ENCODE results near the gene CEP120.
"Not testable (repeated sequence)": the region's sequence is repeated elsewhere in the genome, so short reads cannot be mapped to it uniquely, and the experiment has no call there.

The CEP120 gene

GRCh38 chr5:123423278-123424149 is at the start of gene CEP120:
Gene CEP120 (minus strand): TSS chr5:123423403. CDS start chr5:123422998, 405 bp downstream.
- peak; percentile 100 for DNase-seq

DNA sequence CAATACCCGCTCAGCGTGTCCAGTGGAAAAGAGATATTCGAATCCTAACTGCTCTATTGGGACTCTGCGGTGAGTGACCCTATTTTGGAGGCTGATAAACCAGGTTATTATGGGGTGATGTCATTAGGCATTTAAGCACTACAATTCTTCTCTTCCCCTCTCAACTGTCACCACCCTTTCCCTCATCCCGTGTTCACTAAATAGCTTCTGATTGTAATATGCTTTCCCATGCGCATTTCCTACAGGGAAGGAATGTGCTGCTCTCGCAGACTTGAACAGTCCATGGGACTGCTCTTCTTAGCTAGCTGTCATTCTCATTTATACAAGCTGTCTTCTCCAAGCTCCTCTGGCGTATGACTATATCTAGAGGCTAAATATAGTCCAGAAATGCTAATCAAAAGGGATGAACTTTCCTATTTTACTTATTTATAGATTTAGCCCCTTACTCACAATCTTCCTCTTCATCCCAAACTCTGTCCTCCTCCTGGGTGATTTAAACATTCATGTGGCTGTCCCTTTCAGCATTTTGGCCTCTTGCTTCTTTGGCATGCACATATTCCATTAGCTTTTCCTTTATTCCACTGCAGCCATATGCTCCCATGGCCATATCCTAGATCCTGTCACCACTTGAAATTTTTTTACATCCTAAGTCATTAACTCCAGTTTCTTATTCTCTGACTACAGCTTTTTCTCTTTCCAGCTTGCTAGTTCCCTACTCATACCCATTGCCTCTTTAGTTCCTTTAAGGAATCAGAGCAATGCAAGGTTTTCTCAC is 49.1 kb upstream of the CEP120 start:
- no peak for DNase-seq

- DNase-seq, result no peak
Measured at GRCh38 chr5:123471385-123471784, 48.2 kb upstream of the CEP120 start.

GRCh38 chr5:123466839-123467238 is 43.6 kb upstream of the CEP120 start:
- DNase-seq, result not testable (repeated sequence)

DNA sequence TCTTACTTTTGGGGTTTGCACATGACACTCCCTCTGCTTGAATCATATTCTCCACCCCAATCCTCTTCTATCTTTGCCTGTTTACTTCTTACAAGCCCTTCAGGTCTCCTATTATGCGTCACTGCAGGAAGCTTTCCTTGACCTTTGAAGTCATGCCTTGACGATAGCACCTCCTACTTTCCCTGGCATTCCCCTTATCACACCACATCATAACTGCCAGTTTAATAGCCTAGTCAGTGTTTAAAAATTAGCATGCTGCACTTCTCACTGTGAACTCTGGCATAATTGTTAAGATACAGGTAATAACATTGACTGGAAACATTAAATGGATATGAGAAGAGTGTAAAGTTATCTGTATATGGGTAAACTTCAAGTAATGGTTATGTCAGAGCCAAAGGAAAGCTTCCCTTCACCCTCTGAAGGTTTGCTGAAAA is 37.1 kb upstream of the CEP120 start:
- peak; percentile 55 for DNase-seq

DNA sequence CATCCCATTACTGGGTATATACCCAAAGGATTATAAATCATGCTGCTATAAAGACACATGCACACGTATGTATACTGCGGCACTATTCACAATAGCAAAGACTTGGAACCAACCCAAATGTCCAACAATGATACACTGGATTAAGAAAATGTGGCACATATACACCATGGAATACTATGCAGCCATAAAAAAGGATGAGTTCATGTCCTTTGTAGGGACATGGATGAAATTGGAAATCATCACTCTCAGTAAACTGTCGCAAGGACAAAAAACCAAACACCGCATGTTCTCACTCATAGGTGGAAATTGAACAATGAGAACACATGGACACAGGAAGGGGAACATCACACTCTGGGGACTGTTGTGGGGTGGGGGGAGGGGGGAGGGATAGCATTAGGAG is 35.8 kb upstream of the CEP120 start:
- DNase-seq, result not testable (repeated sequence)

DNA sequence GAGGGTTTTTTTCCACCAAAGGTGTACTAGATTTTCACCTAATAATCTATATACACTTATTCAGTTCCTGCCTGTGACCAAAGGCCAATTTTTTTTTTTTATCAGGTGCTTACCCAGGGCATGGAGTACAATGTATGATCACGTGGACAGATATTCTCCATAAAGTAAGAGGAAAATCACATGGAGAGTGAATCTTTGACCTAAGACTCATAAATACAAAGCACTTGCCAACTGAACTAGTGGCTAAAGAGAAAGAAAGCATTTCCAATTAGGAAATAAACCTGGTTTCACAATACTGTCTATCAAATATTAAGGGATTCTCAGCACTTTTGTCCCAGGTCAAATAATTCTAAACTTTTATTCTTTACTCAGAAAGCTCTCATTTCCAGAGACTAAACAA is 33.0 kb upstream of the CEP120 start:
- no peak for DNase-seq

GRCh38 chr5:123455640-123456039 is 32.4 kb upstream of the CEP120 start:
- DNase-seq, result peak; percentile 6

DNA sequence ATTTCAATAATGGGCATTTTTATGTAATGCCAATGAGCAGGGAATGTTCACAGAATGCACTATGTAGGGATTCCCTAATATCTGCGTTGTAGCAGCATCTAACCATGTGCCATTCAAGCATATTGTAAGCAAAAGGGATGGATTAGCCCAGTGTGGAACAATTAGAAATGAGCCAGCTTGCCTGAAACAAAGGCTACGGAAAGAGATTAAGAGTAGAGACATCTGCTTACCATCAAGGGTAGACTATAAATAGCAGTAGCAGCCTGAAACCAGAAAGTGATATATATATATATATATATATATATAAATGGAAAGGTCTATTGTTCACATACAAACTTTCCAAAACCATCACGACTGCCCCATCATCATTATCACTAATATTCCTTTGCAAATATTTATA is 31.9 kb upstream of the CEP120 start:
- no peak for DNase-seq

DNA sequence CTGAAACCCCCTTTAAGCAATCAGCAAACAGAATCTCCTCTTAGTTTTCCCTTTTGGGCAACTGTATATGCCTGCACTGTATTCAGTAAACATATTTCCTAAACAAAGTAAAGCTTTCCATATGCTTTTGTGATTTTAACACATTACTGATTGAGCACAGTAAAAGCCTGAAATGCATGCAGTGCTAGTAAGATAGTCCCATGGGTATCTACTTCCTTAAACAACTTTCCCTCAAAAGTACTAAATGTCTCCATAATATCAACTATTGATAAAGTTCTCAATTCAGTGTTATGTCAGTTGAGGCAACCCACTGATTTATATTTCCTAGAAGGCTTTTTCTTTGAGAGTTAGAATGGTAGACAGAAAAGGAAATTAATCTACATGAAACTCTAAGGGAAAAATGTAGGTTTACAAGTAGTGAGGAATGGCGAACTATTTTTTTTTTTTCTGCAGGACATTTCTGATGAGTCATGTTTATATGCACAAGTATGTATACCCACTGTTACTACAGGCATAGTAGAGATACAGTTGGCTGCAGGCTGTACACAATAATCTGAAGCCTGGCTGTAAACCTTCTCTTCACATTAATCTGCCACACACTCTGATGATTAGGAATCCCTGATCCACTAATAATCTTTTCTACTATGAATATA is 31.2 kb upstream of the CEP120 start:
- peak; percentile 67 for DNase-seq

GRCh38 chr5:123452401-123452800 is 29.2 kb upstream of the CEP120 start:
- no peak for DNase-seq

GRCh38 chr5:123451047-123451446 is 27.8 kb upstream of the CEP120 start:
- no peak for DNase-seq

DNA sequence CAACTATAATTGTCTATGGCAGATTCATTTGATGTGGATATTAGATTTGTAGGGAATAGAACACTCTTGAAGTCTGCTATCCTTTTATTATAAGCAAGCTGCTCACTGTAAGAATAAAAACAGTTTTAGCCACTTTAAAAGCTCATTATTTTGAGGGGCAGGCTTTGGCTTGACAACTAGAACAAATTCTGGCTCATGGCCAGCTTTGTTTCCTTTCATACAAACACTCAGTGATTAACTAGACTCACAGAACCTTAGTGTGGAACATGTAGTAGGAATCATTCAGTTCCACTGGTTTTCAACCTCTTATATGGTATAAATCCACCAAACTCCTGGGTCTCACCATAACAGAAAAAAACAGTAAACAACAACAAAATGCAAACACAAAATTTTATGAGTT is 27.4 kb upstream of the CEP120 start:
- DNase-seq, result peak; percentile 35

- DNase-seq, result no peak
Measured at GRCh38 chr5:123450114-123450513, 26.9 kb upstream of the CEP120 start.

DNA sequence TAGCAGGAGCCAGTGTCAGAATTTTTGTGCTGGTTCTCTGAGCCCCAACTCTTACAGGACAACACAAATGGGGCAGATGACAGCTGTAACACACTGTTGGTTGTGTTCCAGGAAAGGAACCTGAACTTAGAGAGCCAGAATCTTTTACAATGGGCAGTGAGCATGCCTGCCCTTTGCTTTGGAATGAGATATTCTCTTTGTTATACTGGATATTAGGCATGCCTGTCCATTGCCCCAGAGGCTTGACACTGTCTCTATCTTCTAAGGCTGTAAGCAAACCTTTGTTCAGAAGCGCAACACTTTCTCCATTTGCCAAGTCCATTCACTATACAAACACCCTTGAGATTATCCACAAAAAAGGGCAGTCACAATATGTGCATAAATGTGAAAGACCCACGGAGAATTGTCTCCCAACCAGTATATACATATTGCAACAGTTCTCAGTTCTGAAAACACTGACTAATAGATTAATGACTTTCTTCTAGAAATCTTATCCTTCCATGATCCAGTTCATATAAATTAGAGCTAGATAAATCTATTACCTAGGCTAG is 26.3 kb upstream of the CEP120 start:
- DNase-seq, result no peak

DNA sequence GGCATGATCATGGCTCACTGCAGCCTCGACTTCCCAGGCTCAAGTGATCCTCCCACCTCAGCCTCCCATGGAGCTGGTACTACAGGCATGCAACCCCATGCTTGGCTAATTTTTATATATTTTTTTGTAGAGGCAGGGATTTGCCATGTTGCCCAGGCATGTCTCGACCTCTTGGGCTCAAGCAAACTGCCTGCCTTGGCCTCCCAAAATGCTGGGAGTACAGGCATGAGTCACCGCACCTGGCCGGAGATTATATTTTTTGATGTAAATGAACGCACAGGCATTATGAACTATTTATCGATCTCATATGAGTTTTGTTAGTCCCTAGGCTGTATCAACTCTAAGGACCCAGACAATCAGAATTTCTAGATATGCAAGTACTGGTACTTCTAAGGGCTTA is 25.5 kb upstream of the CEP120 start:
- DNase-seq, result no peak

DNA sequence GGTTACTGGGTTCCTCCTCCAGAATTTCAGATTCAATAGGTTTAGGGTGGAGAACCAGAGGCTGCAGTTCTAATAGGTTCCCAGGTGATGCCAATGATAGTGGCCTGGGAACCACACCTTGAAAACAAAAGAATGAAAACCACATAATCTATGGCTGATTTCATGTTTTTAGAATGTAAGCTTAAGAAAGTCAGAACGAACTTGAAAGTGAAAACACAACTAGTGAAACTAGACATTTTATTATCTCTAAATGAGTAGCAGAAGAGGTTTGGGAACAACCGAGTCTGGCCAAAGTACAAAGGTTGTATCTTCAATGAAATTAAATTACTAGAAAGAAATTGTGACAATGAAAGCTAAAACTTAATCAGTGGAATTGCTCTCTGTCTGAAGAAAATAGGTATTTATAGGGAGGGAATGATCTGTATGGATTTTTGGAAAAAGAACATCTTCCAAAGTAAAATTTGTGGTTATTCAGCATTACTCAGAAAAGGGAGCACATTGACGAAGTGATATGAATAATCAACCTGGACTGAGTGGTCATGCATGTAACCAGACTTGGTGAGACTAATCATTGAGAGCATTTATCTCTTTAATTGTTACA is 24.9 kb upstream of the CEP120 start:
- DNase-seq, result no peak

GRCh38 chr5:123444016-123444415 is 20.8 kb upstream of the CEP120 start:
- no peak for DNase-seq

- no peak for DNase-seq
Measured at GRCh38 chr5:123441408-123441807, 18.2 kb upstream of the CEP120 start.

- no peak for DNase-seq
Measured at GRCh38 chr5:123440456-123441181, 17.4 kb upstream of the CEP120 start.

GRCh38 chr5:123439709-123440108 is 16.5 kb upstream of the CEP120 start:
- DNase-seq, result no peak

DNA sequence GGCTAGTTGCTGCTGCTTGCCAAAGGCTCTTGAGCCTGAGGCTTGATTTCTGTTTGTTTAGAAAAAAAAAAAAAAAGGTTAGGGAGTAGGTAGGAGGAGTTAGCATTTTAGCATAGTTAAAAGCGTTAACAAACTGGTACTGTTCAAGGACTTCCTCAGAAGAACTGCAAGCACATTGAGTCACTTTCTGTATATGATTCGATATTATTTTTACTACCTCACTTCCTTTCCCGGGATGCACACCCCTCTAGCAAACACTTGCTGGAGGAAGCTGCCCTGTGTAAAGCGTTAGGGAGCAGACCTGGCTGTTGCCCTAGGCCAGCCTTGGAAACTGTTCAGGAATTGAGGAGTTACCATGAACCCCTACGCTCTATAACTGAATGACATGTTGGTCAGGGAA is 15.7 kb upstream of the CEP120 start:
- peak; percentile 80 for DNase-seq

All from DMS53 (cell line).